ENCODE measurements around the gene PSMG2. TPM values are rescaled to one million over a fixed set of nuclear protein-coding genes. Genes with fewer than 3 reads are reported as not detected.
A peak's percentile ranks its signal among the peaks of the same experiment; 100 is the strongest.

The PSMG2 gene, protein sequence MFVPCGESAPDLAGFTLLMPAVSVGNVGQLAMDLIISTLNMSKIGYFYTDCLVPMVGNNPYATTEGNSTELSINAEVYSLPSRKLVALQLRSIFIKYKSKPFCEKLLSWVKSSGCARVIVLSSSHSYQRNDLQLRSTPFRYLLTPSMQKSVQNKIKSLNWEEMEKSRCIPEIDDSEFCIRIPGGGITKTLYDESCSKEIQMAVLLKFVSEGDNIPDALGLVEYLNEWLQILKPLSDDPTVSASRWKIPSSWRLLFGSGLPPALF
- total RNA-seq = 10 to 100 TPM; 65.7 to 86.1 (median 69.7) TPM

DNA sequence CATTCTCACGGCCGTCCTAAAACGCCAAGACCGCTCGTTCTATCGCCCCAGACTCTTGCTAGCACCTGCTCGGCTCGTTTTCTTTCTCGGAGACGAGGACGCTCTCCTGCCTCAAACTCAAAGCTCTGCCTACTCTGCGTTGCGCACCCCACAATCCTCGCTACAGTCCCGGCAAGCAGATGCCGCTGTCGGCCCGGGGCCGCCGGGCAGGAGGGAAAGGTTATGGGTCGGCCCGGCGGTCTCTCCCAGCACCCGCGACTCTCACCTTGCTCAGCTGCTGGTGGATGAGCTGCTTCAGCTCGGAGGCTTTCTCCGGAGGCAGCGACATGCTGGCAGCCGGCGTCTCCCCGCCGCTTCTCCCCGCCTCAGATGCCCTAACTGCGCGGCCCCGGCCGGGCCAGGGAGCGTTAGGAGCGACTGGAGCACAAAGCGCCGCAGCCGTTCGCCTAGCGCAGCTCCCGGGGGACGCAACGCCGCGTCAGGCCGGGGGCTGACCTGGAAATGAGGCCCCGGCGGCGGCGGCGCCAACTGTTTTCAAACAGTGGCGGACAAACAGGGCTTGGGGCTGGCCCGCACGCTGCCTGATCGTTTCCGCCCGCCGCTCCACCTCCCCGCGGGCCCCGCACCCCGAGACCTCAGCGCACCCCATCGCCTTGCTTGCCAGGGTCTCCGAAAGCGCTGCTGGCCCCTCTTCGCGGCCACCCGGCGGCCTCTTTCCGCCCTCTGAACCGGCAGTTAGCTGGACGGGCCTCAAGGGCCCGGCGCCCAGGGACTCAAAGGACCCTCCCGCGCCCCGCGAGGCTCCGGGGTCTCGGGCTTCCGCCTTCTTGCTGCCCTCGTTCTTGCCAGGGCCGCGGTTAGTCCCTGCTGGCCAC lies at the start of gene PSMG2, which contains the start of gene CEP76:
TSS of gene PSMG2 (plus strand) at position 822 of the 875 bp plus-strand sequence. CDS start 66 bp downstream, outside the sequence.
TSS of gene CEP76 (minus strand) at position 503 of the 875 bp plus-strand sequence. CDS start at position 328, 175 bp downstream.
- DNase-seq = peak; percentile 86 to 92
- Histone ChIP-seq H3K4me3 (replicated peaks in 1 of 3) (peak within 1 kb of the TSS; percentile 69 to 95 (median 80)), H3K27me3 (no peaks in the 10 kb centered on the region), H3K36me3 (peaks cover under 1 to 13% of the 10 kb centered on the region in 2 donors), H3K4me1 (peaks cover 6 to 17% of the 10 kb centered on the region in 2 donors), H3K9me3 (no peaks in the 10 kb centered on the region), H3K27ac (peak within 1 kb of the TSS; percentile 97 to 99 (median 99))
- TF ChIP-seq POLR2A (IDR thresholded peaks at IDR 0.05) = peak in 1 of 2 donors; percentile 90
- TF ChIP-seq, protein P1, sequence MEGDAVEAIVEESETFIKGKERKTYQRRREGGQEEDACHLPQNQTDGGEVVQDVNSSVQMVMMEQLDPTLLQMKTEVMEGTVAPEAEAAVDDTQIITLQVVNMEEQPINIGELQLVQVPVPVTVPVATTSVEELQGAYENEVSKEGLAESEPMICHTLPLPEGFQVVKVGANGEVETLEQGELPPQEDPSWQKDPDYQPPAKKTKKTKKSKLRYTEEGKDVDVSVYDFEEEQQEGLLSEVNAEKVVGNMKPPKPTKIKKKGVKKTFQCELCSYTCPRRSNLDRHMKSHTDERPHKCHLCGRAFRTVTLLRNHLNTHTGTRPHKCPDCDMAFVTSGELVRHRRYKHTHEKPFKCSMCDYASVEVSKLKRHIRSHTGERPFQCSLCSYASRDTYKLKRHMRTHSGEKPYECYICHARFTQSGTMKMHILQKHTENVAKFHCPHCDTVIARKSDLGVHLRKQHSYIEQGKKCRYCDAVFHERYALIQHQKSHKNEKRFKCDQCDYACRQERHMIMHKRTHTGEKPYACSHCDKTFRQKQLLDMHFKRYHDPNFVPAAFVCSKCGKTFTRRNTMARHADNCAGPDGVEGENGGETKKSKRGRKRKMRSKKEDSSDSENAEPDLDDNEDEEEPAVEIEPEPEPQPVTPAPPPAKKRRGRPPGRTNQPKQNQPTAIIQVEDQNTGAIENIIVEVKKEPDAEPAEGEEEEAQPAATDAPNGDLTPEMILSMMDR (IDR thresholded peaks at IDR 0.05) = peak in 1 of 6 experiments; percentile 8
- WGBS, 2 donors = 0% methylated on average over 10 to 20 of the region's 89 CpGs
- intact Hi-C loops (cut with DNase I) = no loop called here

DNA sequence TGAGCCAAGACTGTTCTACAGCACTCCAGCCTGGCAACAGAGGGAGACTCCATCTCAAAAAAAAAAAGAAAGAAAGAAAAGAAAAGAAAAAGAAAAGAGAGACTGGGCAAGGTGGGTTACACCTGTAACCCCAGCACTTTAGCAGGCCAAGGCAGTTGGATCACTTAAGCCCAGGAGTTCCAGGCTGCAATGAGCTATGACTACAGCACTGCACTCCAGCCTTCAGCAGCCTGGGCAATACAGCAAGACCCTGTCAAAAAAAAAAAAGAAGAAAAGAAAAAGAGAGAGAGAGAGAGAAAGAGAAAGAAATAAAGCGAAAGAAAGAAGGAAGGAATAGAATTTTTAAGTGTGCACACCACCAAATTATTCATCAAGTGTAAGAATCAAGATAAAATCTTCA lies 47.9 kb upstream of the PSMG2 start:
- H3K27me3 ChIP-seq = no peaks in the 10 kb centered on the region
- H3K36me3 ChIP-seq = no peaks in the 10 kb centered on the region
- intact Hi-C loops (cut with DNase I) = no loop called here
- no peak for DNase-seq
- H3K4me1 ChIP-seq = peaks cover 0 to 5% of the 10 kb centered on the region in 2 donors
- no peak overlapping the region for H3K4me3 ChIP-seq (replicated peaks in 1 of 3)
- H3K27ac ChIP-seq = no peak overlapping the region
- TF ChIP-seq, protein P1 (IDR thresholded peaks at IDR 0.05) = no peak
- TF ChIP-seq POLR2A (IDR thresholded peaks at IDR 0.05) = no peak
- 95% methylated on average over 1 of the region's 1 CpG for WGBS, 2 donors
- H3K9me3 ChIP-seq = no peaks in the 10 kb centered on the region

DNA sequence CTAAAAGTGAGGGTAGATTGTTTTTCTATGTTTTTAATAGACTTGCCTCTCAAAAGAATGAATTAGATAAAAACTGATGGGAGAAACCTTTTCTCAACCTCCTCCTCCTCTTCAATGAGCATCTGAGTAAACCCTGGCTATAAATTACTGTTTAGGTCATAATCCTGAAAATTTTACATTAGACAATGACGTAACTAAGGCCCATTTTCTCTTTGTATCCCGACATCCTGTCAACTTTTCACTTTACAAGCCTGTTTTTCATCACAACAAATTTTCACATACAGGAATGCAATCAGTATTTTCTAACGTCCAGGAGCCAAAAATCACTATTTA lies 46.3 kb upstream of the PSMG2 start:
- H3K36me3 ChIP-seq = no peaks in the 10 kb centered on the region
- peaks cover 0 to 5% of the 10 kb centered on the region in 2 donors for H3K4me1 ChIP-seq
- H3K27me3 ChIP-seq = no peaks in the 10 kb centered on the region
- H3K4me3 ChIP-seq (replicated peaks in 1 of 3) = peak overlapping the region in 2 of 3 donors; percentile 50 to 86
- WGBS, 2 donors = 30 to 39% methylated on average over 3 of the region's 3 CpGs
- peak overlapping the region in 2 of 3 donors; percentile 81 to 93 for H3K27ac ChIP-seq
- no peak for DNase-seq
- TF ChIP-seq POLR2A (IDR thresholded peaks at IDR 0.05) = no peak
- TF ChIP-seq, protein P1 (IDR thresholded peaks at IDR 0.05) = no peak
- no peaks in the 10 kb centered on the region for H3K9me3 ChIP-seq
- intact Hi-C loops (cut with DNase I) = no loop called here

DNA sequence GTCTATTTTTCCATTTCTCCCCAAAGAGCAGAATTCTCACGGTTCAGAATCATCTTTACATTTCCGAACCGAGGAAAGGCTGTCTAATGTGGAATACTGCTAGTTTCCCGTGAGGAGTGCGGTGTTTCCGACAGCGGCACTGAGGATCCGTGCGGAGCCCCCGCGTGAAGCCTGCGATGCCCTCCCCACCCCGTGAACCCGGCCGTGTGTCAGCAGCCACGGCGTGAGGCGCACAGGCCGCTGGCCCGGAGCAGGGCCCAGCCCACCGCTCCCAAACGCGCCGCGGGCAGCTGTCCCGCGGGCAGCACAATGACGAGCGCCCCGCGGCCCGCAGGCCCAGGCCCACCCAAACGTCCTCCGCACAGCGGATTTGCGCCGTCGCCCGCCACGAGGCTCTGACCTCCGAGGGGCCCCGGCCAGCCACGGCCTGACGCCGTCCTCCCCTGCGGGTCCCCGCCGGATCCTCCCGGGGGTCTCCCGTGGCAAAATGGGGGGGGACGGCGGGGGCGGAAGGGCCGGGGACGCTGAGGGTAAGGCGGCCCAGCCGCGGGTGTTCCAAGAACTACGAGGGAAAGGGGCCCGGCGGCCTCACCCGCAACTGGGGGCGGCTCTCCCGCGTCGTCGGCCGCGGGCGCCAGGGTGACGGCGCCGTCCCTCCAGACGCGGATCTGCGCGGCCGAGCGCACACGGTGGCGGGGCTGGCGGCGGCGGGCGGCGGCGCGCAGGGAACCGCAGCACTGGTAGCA lies 45.7 kb upstream of the PSMG2 start:
- Histone ChIP-seq H3K27me3 (no peaks in the 10 kb centered on the region), H3K9me3 (no peaks in the 10 kb centered on the region), H3K36me3 (no peaks in the 10 kb centered on the region), H3K4me3 (replicated peaks in 1 of 3) (peak overlapping the region; percentile 50 to 86 (median 51)), H3K27ac (peak overlapping the region; percentile 77 to 93 (median 81)), H3K4me1 (peaks cover 0 to 5% of the 10 kb centered on the region in 2 donors)
- WGBS, 2 donors = 2 to 3% methylated on average over 15 to 22 of the region's 89 CpGs
- peak; percentile 22 to 35 for DNase-seq
- peak in 1 of 2 donors; percentile 35 for TF ChIP-seq POLR2A (IDR thresholded peaks at IDR 0.05)
- TF ChIP-seq, protein P1 (IDR thresholded peaks at IDR 0.05) = no peak
- intact Hi-C loops (cut with DNase I) = no loop called here

Measured in thyroid gland (tissue), 4 donors.